H9 (cell line): ENCODE data around the gene WWC2. TPM values are rescaled to one million over a fixed set of nuclear protein-coding genes. Genes with fewer than 3 reads are reported as not detected.

Experiments used
- DNase-seq: peaks from one replicate; pipeline ENCODE4 v3.0.0-alpha.2; 2017
- H2AFZ ChIP-seq: one replicate; pipeline ENCODE4 v1.6.1; 2013; ENCODE audit warnings: mild to moderate bottlenecking, low read length, control low read depth, moderate library complexity
- H2AK5ac ChIP-seq: 2 replicates; pipeline ENCODE4 v1.6.1; 2013; ENCODE audit warnings: low read length, control low read depth, mixed read lengths; ENCODE audit not compliant: insufficient read length
- H2BK120ac ChIP-seq: one replicate; pipeline ENCODE4 v1.6.1; 2013; ENCODE audit warnings: low read depth, mild to moderate bottlenecking, low read length, control low read depth, inconsistent platforms; ENCODE audit not compliant: poor library complexity, severe bottlenecking
- H2BK12ac ChIP-seq: 2 replicates; pipeline ENCODE4 v1.6.1; 2013; ENCODE audit warnings: low read length, control low read depth, mixed read lengths, low read depth; ENCODE audit not compliant: insufficient read length
- H2BK15ac ChIP-seq: 2 replicates; pipeline ENCODE4 v1.6.1; 2013; ENCODE audit warnings: low read depth, low read length, control low read depth
- H2BK20ac ChIP-seq: one replicate; pipeline ENCODE4 v1.6.1; 2013; ENCODE audit warnings: low read depth, mild to moderate bottlenecking, low read length, control low read depth, inconsistent platforms; ENCODE audit not compliant: poor library complexity, severe bottlenecking
- H2BK5ac ChIP-seq: 2 replicates; pipeline ENCODE4 v1.6.1; 2013; ENCODE audit warnings: low read length, control low read depth, mixed read lengths; ENCODE audit not compliant: insufficient read length
- H3K14ac ChIP-seq: 2 replicates; pipeline ENCODE4 v1.6.1; 2013; ENCODE audit warnings: low read length, control low read depth; ENCODE audit not compliant: insufficient read depth
- H3K18ac ChIP-seq: 2 replicates; pipeline ENCODE4 v1.6.1; 2013; ENCODE audit warnings: low read depth, mild to moderate bottlenecking, mixed read lengths, low read length, control low read depth; ENCODE audit not compliant: insufficient read length
- H3K23ac ChIP-seq: 2 replicates; pipeline ENCODE4 v1.6.1; 2013; ENCODE audit warnings: low read length, control low read depth, mixed read lengths, low read depth; ENCODE audit not compliant: insufficient read length
- H3K23me2 ChIP-seq: 2 replicates; pipeline ENCODE4 v1.6.1; 2013; ENCODE audit warnings: low read depth, mild to moderate bottlenecking, mixed read lengths, low read length, control low read depth; ENCODE audit not compliant: insufficient read length, poor library complexity, severe bottlenecking
- H3K27ac ChIP-seq: 2 replicates; pipeline ENCODE4 v1.5.1; 2013; ENCODE audit warnings: low read length, control low read depth, mixed read lengths, low read depth; ENCODE audit not compliant: insufficient read length
- H3K27me3 ChIP-seq: 2 replicates; pipeline ENCODE4 v1.6.1; 2013; ENCODE audit warnings: low read length, control low read depth, inconsistent platforms; ENCODE audit not compliant: insufficient read depth
- H3K4ac ChIP-seq: 2 replicates; pipeline ENCODE4 v1.6.1; 2013; ENCODE audit warnings: low read depth, mild to moderate bottlenecking, control low read depth, inconsistent platforms, low read length, moderate library complexity
- H3K4me1 ChIP-seq: 2 replicates; pipeline ENCODE4 v1.6.1; 2013; ENCODE audit warnings: low read length, control low read depth, inconsistent platforms; ENCODE audit not compliant: insufficient read depth
- H3K4me2 ChIP-seq: 2 replicates; pipeline ENCODE4 v1.6.1; 2013; ENCODE audit warnings: low read length, control low read depth, mixed read lengths; ENCODE audit not compliant: insufficient read length, insufficient read depth
- H3K56ac ChIP-seq: 2 replicates; pipeline ENCODE4 v1.6.1; 2013; ENCODE audit warnings: low read depth, mild to moderate bottlenecking, mixed read lengths, low read length, control low read depth; ENCODE audit not compliant: insufficient read length
- H3K79me1 ChIP-seq: 2 replicates; pipeline ENCODE4 v1.6.1; 2013; ENCODE audit warnings: low read depth, mild to moderate bottlenecking, moderate library complexity, low read length, control low read depth, inconsistent platforms; ENCODE audit not compliant: insufficient read depth, poor library complexity, severe bottlenecking
- H3K79me2 ChIP-seq: 2 replicates; pipeline ENCODE4 v1.6.1; 2013; ENCODE audit warnings: low read length, control low read depth, inconsistent platforms; ENCODE audit not compliant: insufficient read depth
- H3K9ac ChIP-seq: 2 replicates; pipeline ENCODE4 v1.6.1; 2013; ENCODE audit warnings: low read length, control low read depth, mixed read lengths; ENCODE audit not compliant: insufficient read length; ENCODE audit errors: extremely low read depth
- H3K9me3 ChIP-seq: one replicate; pipeline ENCODE4 v1.6.1; 2013; ENCODE audit warnings: low read depth, low read length, inconsistent platforms; ENCODE audit not compliant: control insufficient read depth
- H3T11ph ChIP-seq: one replicate; pipeline ENCODE4 v1.6.1; 2013; ENCODE audit warnings: mild to moderate bottlenecking, low read length, control low read depth, inconsistent platforms
- H4K20me1 ChIP-seq: one replicate; pipeline ENCODE4 v1.6.1; 2013; ENCODE audit not compliant: control insufficient read depth, insufficient read length, insufficient read depth
- H4K5ac ChIP-seq: 2 replicates; pipeline ENCODE4 v1.6.1; 2013; ENCODE audit warnings: low read depth, mild to moderate bottlenecking, mixed read lengths, low read length, control low read depth; ENCODE audit not compliant: insufficient read length
- H4K8ac ChIP-seq: replicated peaks from 2 replicates; pipeline ENCODE4 v1.6.1; 2013; ENCODE audit warnings: low read length, control low read depth, mixed read lengths, low read depth; ENCODE audit not compliant: insufficient read length
- H4K91ac ChIP-seq: 2 replicates; pipeline ENCODE4 v1.6.1; 2013; ENCODE audit warnings: low read depth, mild to moderate bottlenecking, moderate library complexity, mixed read lengths, low read length, control low read depth; ENCODE audit not compliant: insufficient read length
- H3K27ac Mint-ChIP-seq, 3 experiments: 2 replicates in 2 of 3; 3 replicates in 1 of 3; pipeline ENCODE4 v1.8.0; 2020 to 2021; ENCODE audit warnings: mixed read lengths in 3 of 3, mild to moderate bottlenecking in 1 of 3, moderate library complexity in 1 of 3
- H3K27me3 Mint-ChIP-seq: 2 replicates; pipeline ENCODE4 v1.8.0; 2021; ENCODE audit warnings: low read depth, mild to moderate bottlenecking, moderate library complexity, mixed read lengths
- H3K36me3 Mint-ChIP-seq, 3 experiments: 2 replicates in 2 of 3; 3 replicates in 1 of 3; pipeline ENCODE4 v1.8.0; 2020 to 2021; ENCODE audit warnings: low read depth in 3 of 3, mixed read lengths in 3 of 3; ENCODE audit not compliant: insufficient read depth in 1 of 3
- H3K4me1 Mint-ChIP-seq, 2 experiments: 2 replicates each; pipeline ENCODE4 v1.8.0; 2020; ENCODE audit warnings: mixed read lengths in 2 of 2
- H3K4me3 Mint-ChIP-seq, 2 experiments: 2 replicates in 1 of 2; 3 replicates in 1 of 2; pipeline ENCODE4 v1.8.0; 2020 to 2021; ENCODE audit warnings: mild to moderate bottlenecking in 2 of 2, mixed read lengths in 2 of 2, moderate library complexity in 1 of 2
- H3K9me3 Mint-ChIP-seq, 2 experiments: 2 replicates in 1 of 2; 3 replicates in 1 of 2; pipeline ENCODE4 v1.8.0; 2020; ENCODE audit warnings: mild to moderate bottlenecking in 2 of 2, mixed read lengths in 2 of 2, moderate library complexity in 1 of 2
- CTCF ChIP-seq: fragments of 200-600 bp; sonication (generic); conservative IDR thresholded peaks from 3 replicates; pipeline ENCODE4 v1.8.0; 2021; ENCODE audit warnings: antibody characterized with exemption, mild to moderate bottlenecking
- WGBS: extraction: QIAGEN DNeasy Blood & Tissue Kit; methylation state at CpG from one replicate; pipeline ENCODE4 v1.1.7; 2013; ENCODE audit warnings: missing lambda C conversion rate, low lambda C conversion rate, mixed read lengths; ENCODE audit not compliant: insufficient read length; ENCODE audit errors: extremely low coverage; 5-methylcytosine and 5-hydroxymethylcytosine counted together
- total RNA-seq: library from RNA; stranded (reverse); gene quantifications from 2 replicates; pipeline ENCODE4 v1.2.1, GENCODE V29; 2021

The WWC2 gene
- total RNA-seq, 1 experiment from 2014 or later = 106 TPM

- no peak overlapping the region for H2BK20ac ChIP-seq
- no peaks in the 10 kb centered on the region for H3K27me3 Mint-ChIP-seq
- no peak overlapping the region for H3K23ac ChIP-seq
- no peak overlapping the region for H4K8ac ChIP-seq
- H3K14ac ChIP-seq = no peak overlapping the region
- H3K56ac ChIP-seq = no peak overlapping the region
- no peaks in the 10 kb centered on the region for H3K23me2 ChIP-seq
- H3K27me3 ChIP-seq = no peaks in the 10 kb centered on the region
- H4K91ac ChIP-seq = no peak overlapping the region
- H3K79me1 ChIP-seq = peaks cover 3% of the 10 kb centered on the region
- no peak overlapping the region for H3K18ac ChIP-seq
- H3K36me3 Mint-ChIP-seq = peaks cover 25 to 77% (median 72%) of the 10 kb centered on the region in 3 experiments; a peak in 6 of 7 replicates
- peaks cover 14 to 25% of the 10 kb centered on the region in 2 experiments for H3K4me1 Mint-ChIP-seq
- DNase-seq = no peak
- no peaks in the 10 kb centered on the region for H3K4me1 ChIP-seq
- H2AK5ac ChIP-seq = no peak overlapping the region
- no peak overlapping the region for H2BK120ac ChIP-seq
- H4K20me1 ChIP-seq = no peaks in the 10 kb centered on the region
- H3K4me2 ChIP-seq = no peak overlapping the region
- no peak overlapping the region for H2BK15ac ChIP-seq
- H3K27ac Mint-ChIP-seq = no peak overlapping the region; a peak in 2 of 7 replicates
- H3K4ac ChIP-seq = no peak overlapping the region
- H3K79me2 ChIP-seq = no peaks in the 10 kb centered on the region
- no peak overlapping the region for H2AFZ ChIP-seq
- WGBS = no CpG with 5 or more reads among the region's 6 CpGs
- TF ChIP-seq CTCF = no peak
- H3K9me3 Mint-ChIP-seq = no peaks in the 10 kb centered on the region
- H3T11ph ChIP-seq = no peak overlapping the region
- H4K5ac ChIP-seq = no peak overlapping the region
- no peak overlapping the region for H3K4me3 Mint-ChIP-seq
- no peak overlapping the region for H3K9ac ChIP-seq
- no peaks in the 10 kb centered on the region for H3K9me3 ChIP-seq
- H3K27ac ChIP-seq = no peak overlapping the region
- H2BK5ac ChIP-seq = no peak overlapping the region
- H2BK12ac ChIP-seq = no peak overlapping the region
Observed at GRCh38 chr4:183262776-183263100, 163.7 kb downstream of the WWC2 start.
